Uterus (tissue), 4 donors: ENCODE measurements around the gene DGLUCY. TPM values are rescaled to one million over a fixed set of nuclear protein-coding genes. Genes with fewer than 3 reads are reported as not detected.
"Not testable (repeated sequence)": the region's sequence is repeated elsewhere in the genome, so short reads cannot be mapped to it uniquely, and the experiment has no call there.

ENCODE experiments used
- DNase-seq, 2 donors: peaks; one replicate each; pipeline ENCODE4 v3.0.0-alpha.2; 2019 to 2020
- H3K27ac ChIP-seq, 2 donors: fragments of 200-600 bp; sonication (generic); 1 replicate in 1 of 2; 2 replicates in 1 of 2; pipeline ENCODE4 v1.5.1; 2016 to 2018
- H3K27me3 ChIP-seq, 2 donors: fragments of 200-600 bp; sonication (generic); one replicate each; pipeline ENCODE4 v1.5.1; 2018 to 2019; ENCODE audit warnings: control low read depth in 1 of 2
- H3K36me3 ChIP-seq, 2 donors: fragments of 200-600 bp; sonication (generic); one replicate each; pipeline ENCODE4 v1.5.1; 2019; ENCODE audit warnings: control low read depth in 1 of 2
- H3K4me1 ChIP-seq, 2 donors: fragments of 200-600 bp; sonication (generic); one replicate each; pipeline ENCODE4 v1.5.1; 2018 to 2019; ENCODE audit warnings: control low read depth in 1 of 2
- H3K4me3 ChIP-seq, 2 donors: fragments of 200-600 bp; sonication (generic); 1 replicate in 1 of 2; 2 replicates in 1 of 2; pipeline ENCODE4 v1.5.1; 2018 to 2019; ENCODE audit warnings: mild to moderate bottlenecking in 1 of 2
- H3K9me3 ChIP-seq, 2 donors: fragments of 200-600 bp; sonication (generic); one replicate each; pipeline ENCODE4 v1.5.1; 2019; ENCODE audit warnings: control low read depth in 1 of 2
- POLR2A ChIP-seq, 2 donors: fragments of 450-650 bp; IDR thresholded peaks; one replicate each; pipeline ENCODE4 v1.6.1; 2016; ENCODE audit warnings: antibody characterized with exemption in 2 of 2, mild to moderate bottlenecking in 1 of 2, moderate library complexity in 1 of 2
- intact Hi-C: fragments of 100-400 bp; cut with DNase I; formaldehyde crosslinking; loops from one replicate; pipeline ENCODE4 v1.15.1; 2023; ENCODE audit warnings: low total_unique reads
- total RNA-seq, 4 donors: library from RNA; depleted of rRNA in 3 of 4; stranded (reverse); fragments of >200 nt in 3 of 4; gene quantifications; one replicate each; pipeline versions ENCODE4 v1.1.0 to v1.2.4, GENCODE V29; 2014 to 2023
- TF ChIP-seq, protein P1 (sequence below), 4 experiments: fragments of 200-600 bp in 2 of 4; fragments of 450-650 bp in 2 of 4; sonication (generic) in 2 of 4; IDR thresholded peaks; one replicate each; pipeline ENCODE4 v1.5.1; 2016 to 2019; ENCODE audit warnings: antibody characterized with exemption in 4 of 4, mild to moderate bottlenecking in 2 of 4, moderate library complexity in 1 of 4
- donor health status: DM: yes; HTN: yes; CAD: no.

Gene DGLUCY
- total RNA-seq, 4 donors from 2014 or later, result 14.7 to 81.5 (median 61.6) TPM

DNA sequence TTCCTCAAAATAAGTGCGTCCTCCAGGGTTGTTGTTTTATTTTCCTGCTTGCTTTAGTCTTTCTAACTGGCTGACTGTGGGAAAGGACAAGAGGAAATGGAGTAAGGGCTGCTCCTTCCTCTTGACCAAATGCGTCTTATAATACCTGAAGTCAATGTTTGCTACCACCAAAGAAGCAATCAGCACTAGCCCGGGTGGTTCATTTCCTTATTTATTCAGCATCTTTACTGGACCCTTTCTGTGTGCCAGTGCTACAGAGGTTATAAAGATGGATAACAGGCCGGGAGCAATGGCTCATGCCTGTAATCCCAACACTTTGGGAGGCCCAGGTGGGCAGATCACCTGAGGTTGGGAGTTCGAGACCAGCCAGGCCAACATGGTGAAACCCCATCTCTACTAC lies 38.3 kb upstream of the DGLUCY start:
- Histone ChIP-seq H3K36me3 (no peaks in the 10 kb centered on the region), H3K9me3 (no peaks in the 10 kb centered on the region), H3K4me1 (no peaks in the 10 kb centered on the region), H3K4me3 (no peak overlapping the region), H3K27ac (no peak overlapping the region), H3K27me3 (no peaks in the 10 kb centered on the region)
- no peak for DNase-seq
- intact Hi-C loops, result no loop called here
- TF ChIP-seq POLR2A (IDR thresholded peaks at IDR 0.05), result no peak
- TF ChIP-seq, protein P1, sequence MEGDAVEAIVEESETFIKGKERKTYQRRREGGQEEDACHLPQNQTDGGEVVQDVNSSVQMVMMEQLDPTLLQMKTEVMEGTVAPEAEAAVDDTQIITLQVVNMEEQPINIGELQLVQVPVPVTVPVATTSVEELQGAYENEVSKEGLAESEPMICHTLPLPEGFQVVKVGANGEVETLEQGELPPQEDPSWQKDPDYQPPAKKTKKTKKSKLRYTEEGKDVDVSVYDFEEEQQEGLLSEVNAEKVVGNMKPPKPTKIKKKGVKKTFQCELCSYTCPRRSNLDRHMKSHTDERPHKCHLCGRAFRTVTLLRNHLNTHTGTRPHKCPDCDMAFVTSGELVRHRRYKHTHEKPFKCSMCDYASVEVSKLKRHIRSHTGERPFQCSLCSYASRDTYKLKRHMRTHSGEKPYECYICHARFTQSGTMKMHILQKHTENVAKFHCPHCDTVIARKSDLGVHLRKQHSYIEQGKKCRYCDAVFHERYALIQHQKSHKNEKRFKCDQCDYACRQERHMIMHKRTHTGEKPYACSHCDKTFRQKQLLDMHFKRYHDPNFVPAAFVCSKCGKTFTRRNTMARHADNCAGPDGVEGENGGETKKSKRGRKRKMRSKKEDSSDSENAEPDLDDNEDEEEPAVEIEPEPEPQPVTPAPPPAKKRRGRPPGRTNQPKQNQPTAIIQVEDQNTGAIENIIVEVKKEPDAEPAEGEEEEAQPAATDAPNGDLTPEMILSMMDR (IDR thresholded peaks at IDR 0.05), result no peak

DNA sequence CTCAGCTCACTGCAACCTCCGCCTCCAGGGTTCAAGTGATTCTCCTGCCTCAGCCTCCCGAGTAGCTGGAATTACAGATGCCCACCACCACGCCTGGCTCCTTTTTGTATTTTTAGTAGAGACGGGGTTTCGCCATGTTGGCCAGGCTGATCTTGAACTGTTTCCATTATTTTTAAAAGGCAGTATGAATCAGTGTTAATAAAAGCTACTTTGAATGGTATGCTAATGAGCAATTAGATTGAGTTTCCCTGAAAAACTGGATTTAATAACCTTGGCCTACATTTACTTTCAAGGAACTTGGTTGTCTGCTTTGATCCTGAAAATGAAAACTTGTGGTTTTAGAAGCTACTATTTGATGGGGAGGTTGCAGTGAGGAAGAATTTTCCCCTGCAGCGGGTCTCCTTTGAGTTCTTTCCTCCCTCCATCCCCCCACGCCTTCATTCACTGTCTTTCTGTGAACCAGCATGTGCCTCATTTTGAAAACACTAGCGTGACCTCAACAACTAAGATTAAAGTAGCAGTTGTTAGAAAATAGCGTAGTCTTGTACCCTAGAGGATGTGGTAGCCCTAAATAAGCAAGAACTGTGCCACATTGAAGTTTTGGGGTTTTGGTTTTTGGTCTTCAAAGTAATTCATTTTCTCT lies 35.7 kb upstream of the DGLUCY start:
- intact Hi-C loops, result no loop called here
- Histone ChIP-seq H3K27ac (no peak overlapping the region), H3K9me3 (no peaks in the 10 kb centered on the region), H3K36me3 (no peaks in the 10 kb centered on the region), H3K4me1 (no peaks in the 10 kb centered on the region), H3K27me3 (no peaks in the 10 kb centered on the region), H3K4me3 (no peak overlapping the region)
- DNase-seq, result no peak
- no peak for TF ChIP-seq POLR2A (IDR thresholded peaks at IDR 0.05)
- TF ChIP-seq, protein P1 (IDR thresholded peaks at IDR 0.05), result no peak

GRCh38 chr14:91080071-91080470 lies 33.8 kb upstream of the DGLUCY start:
- no peak for DNase-seq
- Histone ChIP-seq H3K36me3 (no peaks in the 10 kb centered on the region), H3K4me1 (no peaks in the 10 kb centered on the region), H3K27me3 (no peaks in the 10 kb centered on the region), H3K27ac (no peak overlapping the region), H3K9me3 (no peaks in the 10 kb centered on the region), H3K4me3 (no peak overlapping the region)
- intact Hi-C loops, result no loop called here
- TF ChIP-seq, protein P1 (IDR thresholded peaks at IDR 0.05), result no peak
- TF ChIP-seq POLR2A (IDR thresholded peaks at IDR 0.05), result no peak

DNA sequence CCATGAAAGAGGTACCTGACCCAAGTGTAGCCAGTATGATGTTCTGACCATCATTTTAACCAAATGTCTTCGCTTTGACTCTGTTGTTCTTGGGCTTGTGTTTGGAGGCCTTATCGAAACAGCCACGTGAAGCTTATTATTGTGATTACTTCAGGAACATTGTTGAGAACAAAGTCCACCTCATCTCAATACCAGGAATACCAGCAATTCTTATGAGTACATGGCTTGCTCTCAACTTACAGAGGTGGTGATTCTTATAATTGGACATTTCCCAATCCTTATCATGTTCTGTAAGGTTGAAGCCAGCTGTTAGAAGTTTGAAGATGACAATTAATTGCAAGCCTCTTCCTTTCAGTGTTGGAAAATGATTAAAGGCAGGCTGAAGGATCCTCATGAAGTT lies 31.6 kb upstream of the DGLUCY start:
- H3K36me3 ChIP-seq, result no peaks in the 10 kb centered on the region
- no peaks in the 10 kb centered on the region for H3K27me3 ChIP-seq
- intact Hi-C loops, result no loop called here
- H3K9me3 ChIP-seq, result no peaks in the 10 kb centered on the region
- TF ChIP-seq, protein P1 (IDR thresholded peaks at IDR 0.05), result no peak
- no peak for TF ChIP-seq POLR2A (IDR thresholded peaks at IDR 0.05)
- no peak for DNase-seq
- H3K27ac ChIP-seq, result no peak overlapping the region
- H3K4me1 ChIP-seq, result no peaks in the 10 kb centered on the region
- no peak overlapping the region for H3K4me3 ChIP-seq

DNA sequence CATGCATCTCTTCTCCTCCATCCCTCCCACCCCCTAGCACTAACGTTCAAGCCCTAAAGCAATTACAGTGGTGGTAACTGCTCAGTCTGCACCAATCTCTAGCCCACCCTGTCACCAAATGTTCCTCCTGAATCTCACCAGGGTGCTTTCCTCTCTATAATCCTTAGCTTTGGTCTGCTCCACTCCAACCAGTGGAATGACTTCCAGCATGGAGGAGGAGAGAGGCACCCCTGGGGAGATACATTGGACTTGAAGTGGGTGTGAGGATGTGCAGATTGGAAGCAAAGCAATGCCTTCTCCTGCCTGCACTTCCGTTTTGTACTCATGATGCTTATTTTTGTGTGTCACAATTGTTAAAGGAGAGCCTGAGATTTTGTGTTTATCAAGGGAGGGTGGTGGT lies 29.4 kb upstream of the DGLUCY start:
- Histone ChIP-seq H3K27ac (no peak overlapping the region), H3K4me1 (no peaks in the 10 kb centered on the region), H3K9me3 (no peaks in the 10 kb centered on the region), H3K36me3 (no peaks in the 10 kb centered on the region), H3K4me3 (no peak overlapping the region), H3K27me3 (no peaks in the 10 kb centered on the region)
- intact Hi-C loops, result no loop called here
- no peak for DNase-seq
- TF ChIP-seq, protein P1 (IDR thresholded peaks at IDR 0.05), result no peak
- no peak for TF ChIP-seq POLR2A (IDR thresholded peaks at IDR 0.05)

DNA sequence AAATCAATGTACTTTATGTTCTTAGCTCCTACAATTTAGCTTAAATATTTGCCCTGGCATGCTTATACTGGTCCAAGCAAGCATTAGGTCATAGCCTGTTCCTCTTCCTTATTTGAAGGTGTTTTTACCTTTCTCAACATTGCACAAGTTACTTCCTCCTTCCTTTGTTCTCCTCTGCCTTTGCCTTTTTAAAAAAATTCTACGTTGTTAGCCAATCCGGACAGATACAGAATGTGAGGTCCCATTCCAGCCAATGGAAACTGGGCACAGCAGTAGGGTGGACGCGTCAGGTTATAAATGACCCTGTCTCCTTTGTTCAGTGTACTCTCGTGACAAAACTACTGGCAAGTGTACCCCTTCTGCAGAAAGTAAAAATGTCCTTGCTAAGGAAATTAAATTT lies 26.4 kb upstream of the DGLUCY start:
- H3K27ac ChIP-seq, H3K4me1 ChIP-seq, DNase-seq, H3K27me3 ChIP-seq, H3K4me3 ChIP-seq, H3K36me3 ChIP-seq, intact Hi-C loops, H3K9me3 ChIP-seq: not testable (repeated sequence)
